Measurements from ENCODE around the gene MAMLD1. TPM values are rescaled to one million over a fixed set of nuclear protein-coding genes. Genes with fewer than 3 reads are reported as not detected.

The MAMLD1 gene, protein sequence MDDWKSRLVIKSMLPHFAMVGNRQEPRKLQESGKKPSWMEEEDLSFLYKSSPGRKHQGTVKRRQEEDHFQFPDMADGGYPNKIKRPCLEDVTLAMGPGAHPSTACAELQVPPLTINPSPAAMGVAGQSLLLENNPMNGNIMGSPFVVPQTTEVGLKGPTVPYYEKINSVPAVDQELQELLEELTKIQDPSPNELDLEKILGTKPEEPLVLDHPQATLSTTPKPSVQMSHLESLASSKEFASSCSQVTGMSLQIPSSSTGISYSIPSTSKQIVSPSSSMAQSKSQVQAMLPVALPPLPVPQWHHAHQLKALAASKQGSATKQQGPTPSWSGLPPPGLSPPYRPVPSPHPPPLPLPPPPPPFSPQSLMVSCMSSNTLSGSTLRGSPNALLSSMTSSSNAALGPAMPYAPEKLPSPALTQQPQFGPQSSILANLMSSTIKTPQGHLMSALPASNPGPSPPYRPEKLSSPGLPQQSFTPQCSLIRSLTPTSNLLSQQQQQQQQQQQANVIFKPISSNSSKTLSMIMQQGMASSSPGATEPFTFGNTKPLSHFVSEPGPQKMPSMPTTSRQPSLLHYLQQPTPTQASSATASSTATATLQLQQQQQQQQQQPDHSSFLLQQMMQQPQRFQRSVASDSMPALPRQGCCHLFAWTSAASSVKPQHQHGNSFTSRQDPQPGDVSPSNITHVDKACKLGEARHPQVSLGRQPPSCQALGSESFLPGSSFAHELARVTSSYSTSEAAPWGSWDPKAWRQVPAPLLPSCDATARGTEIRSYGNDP
- 5.0 TPM for total RNA-seq
- long read RNA-seq, full-length matches to known transcripts, result 1 of 7 reads
- long read RNA-seq, partial matches to known transcripts, result 2 of 7 reads
- long read RNA-seq, other reads (novel, unspliced or antisense), result 4 of 7 reads

DNA sequence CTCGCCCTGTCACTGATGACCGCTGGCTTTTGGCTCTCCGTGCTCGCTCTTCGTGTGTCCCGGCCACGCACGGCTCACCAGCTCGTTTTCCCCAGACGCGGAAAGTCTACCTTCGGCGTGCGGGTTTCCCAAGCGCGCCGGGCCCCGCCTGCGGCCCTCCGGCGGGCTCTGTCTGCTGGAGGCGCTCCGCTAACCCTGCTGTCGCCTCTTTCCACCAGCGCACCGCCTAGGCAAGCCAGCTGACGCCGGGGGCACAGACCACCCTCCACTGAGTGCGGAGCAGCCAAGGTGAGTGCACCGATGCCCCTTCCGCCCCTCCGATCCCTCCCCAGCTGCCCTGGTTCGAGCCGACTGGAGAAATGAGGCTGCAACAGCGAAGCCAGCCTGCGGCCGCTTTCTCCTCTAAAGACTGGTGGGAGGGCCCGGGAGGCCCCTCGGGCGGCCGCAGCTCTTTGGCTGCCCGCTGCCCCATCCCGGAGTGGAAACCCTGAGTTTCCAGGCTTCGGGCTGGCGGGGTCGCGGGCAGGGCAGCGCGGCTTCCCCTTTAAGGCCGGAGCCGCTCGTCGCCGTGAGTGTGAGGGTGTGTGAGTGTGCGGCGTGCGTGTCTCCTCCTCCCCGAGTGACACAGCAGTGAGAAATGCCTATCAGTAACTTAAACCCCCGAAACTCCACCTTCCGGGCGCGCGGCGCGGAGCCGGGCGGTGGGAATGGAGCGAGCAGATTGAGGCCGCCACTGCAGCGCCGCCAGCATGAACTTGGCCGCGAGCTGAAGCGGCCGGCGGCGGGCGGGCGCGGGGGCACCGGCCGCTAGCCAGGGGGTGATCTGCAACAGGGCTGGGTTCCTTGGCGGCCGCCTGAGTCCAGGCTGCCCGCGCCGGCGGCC lies at the start of gene MAMLD1:
Gene MAMLD1, plus strand, starts transcription at position 719 of the 883 bp plus-strand sequence. CDS start 82,200 bp downstream, outside the sequence.
- no peaks in the 10 kb centered on the region for H3K27me3 ChIP-seq
- no peaks in the 10 kb centered on the region for H3K36me3 ChIP-seq
- H3K9me3 ChIP-seq, result no peaks in the 10 kb centered on the region
- DNase-seq (peak; percentile 82), ATAC-seq (peak; percentile 82)
- H3K4me1 ChIP-seq, result no peaks in the 10 kb centered on the region
- peak within 1 kb of the TSS; percentile 74 for H3K27ac ChIP-seq
- intact Hi-C loops (cut with DNase I), result no loop called here
- TF ChIP-seq, protein P1, sequence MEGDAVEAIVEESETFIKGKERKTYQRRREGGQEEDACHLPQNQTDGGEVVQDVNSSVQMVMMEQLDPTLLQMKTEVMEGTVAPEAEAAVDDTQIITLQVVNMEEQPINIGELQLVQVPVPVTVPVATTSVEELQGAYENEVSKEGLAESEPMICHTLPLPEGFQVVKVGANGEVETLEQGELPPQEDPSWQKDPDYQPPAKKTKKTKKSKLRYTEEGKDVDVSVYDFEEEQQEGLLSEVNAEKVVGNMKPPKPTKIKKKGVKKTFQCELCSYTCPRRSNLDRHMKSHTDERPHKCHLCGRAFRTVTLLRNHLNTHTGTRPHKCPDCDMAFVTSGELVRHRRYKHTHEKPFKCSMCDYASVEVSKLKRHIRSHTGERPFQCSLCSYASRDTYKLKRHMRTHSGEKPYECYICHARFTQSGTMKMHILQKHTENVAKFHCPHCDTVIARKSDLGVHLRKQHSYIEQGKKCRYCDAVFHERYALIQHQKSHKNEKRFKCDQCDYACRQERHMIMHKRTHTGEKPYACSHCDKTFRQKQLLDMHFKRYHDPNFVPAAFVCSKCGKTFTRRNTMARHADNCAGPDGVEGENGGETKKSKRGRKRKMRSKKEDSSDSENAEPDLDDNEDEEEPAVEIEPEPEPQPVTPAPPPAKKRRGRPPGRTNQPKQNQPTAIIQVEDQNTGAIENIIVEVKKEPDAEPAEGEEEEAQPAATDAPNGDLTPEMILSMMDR (IDR thresholded peaks at IDR 0.05), result no peak
- H3K4me3 ChIP-seq, result peak within 1 kb of the TSS; percentile 58

DNA sequence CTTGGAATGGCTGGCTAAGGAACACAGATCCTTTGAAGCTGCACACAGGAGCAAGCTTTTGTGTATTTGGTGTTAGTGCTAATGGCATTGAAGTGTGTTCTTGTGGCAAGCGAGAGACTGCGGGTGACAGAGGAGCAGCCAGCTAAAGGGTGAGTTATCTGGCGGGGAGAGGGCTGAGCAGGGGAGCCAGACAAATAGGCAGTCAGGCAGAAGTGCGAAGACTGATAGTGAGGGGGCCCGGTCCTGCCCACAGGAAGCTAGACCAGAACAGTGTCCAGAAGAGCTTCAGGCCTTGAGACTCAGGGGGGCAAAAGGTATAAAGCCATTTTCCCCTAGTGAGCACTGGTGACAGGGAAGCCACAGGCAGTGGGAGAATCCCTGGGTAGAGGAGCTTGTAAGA lies 49.6 kb upstream of the MAMLD1 start:
- no peak overlapping the region for H3K27ac ChIP-seq
- no peaks in the 10 kb centered on the region for H3K9me3 ChIP-seq
- ATAC-seq (no peak), DNase-seq (no peak)
- H3K36me3 ChIP-seq, result no peaks in the 10 kb centered on the region
- no peak overlapping the region for H3K4me3 ChIP-seq
- TF ChIP-seq, protein P1 (IDR thresholded peaks at IDR 0.05), result no peak
- no peaks in the 10 kb centered on the region for H3K4me1 ChIP-seq
- H3K27me3 ChIP-seq, result no peaks in the 10 kb centered on the region
- intact Hi-C loops (cut with DNase I), result no loop called here

DNA sequence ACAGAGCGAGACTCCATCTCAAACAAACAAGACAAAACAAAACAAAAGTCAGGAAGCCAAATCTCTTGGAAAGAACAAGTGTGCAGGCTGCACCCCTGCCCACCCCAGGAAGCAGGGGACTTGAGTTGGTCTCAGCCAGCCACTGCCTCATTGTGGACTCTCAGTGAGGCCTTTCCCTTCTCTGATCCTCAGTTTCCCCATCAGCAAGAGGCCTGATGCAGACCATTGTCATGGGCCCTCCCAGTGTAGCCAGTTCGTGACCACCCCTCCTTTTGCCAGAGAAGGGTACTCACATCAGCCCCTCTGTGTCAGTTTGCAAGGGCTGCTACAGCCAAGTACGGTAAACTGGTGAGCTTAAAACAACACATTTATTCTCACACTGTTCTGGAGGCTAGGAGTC lies 48.9 kb upstream of the MAMLD1 start:
- Histone ChIP-seq H3K27ac (no peak overlapping the region), H3K36me3 (no peaks in the 10 kb centered on the region), H3K27me3 (no peaks in the 10 kb centered on the region), H3K4me3 (no peak overlapping the region), H3K4me1 (no peaks in the 10 kb centered on the region), H3K9me3 (no peaks in the 10 kb centered on the region)
- ATAC-seq, result no peak
- TF ChIP-seq, protein P1 (IDR thresholded peaks at IDR 0.05), result no peak
- no peak for DNase-seq
- intact Hi-C loops (cut with DNase I), result no loop called here

DNA sequence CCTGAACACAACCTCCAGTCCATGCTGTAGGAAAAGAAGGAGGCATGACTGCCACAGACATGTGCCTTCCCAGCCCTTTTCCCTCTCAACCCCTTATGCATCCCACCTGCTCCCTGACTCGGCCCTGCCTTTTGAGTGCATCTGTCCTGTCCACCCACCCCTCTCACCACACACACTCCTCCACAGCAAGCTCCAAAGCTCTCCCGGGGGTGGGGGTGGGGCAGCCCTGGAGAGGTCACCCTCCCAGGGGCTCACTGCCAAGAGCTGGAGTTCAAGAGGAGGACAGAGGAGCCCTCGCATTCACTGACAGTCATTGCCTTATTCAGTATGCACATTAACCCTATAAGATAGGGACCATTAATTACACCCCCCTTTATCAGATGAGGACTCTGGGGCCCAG lies 46.6 kb upstream of the MAMLD1 start:
- no peaks in the 10 kb centered on the region for H3K27me3 ChIP-seq
- ATAC-seq (no peak), DNase-seq (no peak)
- H3K4me1 ChIP-seq, result no peaks in the 10 kb centered on the region
- TF ChIP-seq, protein P1 (IDR thresholded peaks at IDR 0.05), result no peak
- intact Hi-C loops (cut with DNase I), result no loop called here
- H3K36me3 ChIP-seq, result no peaks in the 10 kb centered on the region
- H3K9me3 ChIP-seq, result no peaks in the 10 kb centered on the region
- H3K4me3 ChIP-seq, result no peak overlapping the region
- no peak overlapping the region for H3K27ac ChIP-seq

DNA sequence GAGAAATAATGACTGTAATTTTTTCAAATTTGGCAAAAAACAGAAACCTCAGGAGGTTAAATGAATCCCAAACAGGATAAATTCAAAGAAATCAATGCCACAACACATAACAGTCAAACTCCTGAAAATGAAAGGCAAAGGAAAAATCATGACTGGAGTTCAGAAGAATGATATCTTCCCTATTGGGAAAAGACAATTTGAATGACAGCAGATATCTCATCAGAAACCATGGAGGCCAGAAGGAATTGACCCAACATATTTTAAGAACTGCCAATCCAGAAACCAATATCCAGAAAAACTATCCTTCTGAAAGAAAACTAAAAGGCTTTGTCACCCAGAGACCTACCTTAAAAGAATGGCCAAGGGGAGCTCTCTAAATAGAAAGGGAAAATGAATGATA lies 40.1 kb upstream of the MAMLD1 start:
- Histone ChIP-seq H3K4me3 (no peak overlapping the region), H3K27me3 (no peaks in the 10 kb centered on the region), H3K9me3 (no peaks in the 10 kb centered on the region), H3K4me1 (no peaks in the 10 kb centered on the region), H3K36me3 (no peaks in the 10 kb centered on the region), H3K27ac (no peak overlapping the region)
- ATAC-seq (no peak), DNase-seq (no peak)
- intact Hi-C loops (cut with DNase I), result no loop called here
- TF ChIP-seq, protein P1 (IDR thresholded peaks at IDR 0.05), result no peak
